GM18907 (cell line): ENCODE results near the gene RIMS1.
"Not testable (repeated sequence)": the region's sequence is repeated elsewhere in the genome, so short reads cannot be mapped to it uniquely, and the experiment has no call there.

Experiments used
- ATAC-seq: cut with Tn5 transposase; IDR thresholded peaks from one replicate; pipeline ENCODE4 v1.9.1; 2021; ENCODE audit warnings: mild to moderate bottlenecking, moderate library complexity; ENCODE audit not compliant: unreplicated experiment

The RIMS1 gene

DNA sequence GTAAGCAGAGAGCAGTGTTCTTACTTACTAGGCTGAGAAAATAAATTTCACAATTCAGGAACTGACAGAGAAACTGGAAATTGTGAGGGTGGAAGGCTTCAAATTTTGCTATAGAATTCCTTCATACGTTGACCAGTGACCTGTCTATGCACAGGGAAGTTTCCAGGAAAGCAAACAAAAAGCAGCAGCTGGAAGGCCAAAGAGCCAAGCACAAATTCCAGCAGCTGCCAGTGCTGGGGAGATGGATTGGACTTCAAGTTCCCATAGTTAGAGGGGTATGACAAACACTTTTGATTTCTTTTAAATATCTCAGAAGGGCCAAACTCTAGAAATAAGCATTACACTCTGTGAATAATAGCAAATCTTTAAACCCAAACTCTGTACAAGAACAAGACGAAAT, 436.4 kb downstream of the RIMS1 start:
- no peak for ATAC-seq

DNA sequence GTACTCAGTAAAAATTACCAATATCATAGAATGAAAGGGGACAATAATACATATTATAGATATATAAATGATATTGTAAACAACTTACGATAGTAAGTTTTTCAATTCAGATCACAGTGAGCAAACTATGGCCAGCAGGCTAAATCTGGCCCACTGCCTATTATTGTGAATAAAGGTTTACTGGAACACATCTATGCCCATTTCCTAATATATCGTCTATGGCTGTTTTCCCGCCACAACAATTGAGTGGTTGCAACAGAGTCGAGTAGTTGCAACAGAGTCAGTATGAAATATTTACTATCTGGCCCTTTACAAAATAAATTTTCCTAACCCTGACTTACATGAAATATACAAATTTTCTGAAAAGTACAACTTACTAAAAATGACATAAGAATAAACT, 438.2 kb downstream of the RIMS1 start:
- no peak for ATAC-seq

DNA sequence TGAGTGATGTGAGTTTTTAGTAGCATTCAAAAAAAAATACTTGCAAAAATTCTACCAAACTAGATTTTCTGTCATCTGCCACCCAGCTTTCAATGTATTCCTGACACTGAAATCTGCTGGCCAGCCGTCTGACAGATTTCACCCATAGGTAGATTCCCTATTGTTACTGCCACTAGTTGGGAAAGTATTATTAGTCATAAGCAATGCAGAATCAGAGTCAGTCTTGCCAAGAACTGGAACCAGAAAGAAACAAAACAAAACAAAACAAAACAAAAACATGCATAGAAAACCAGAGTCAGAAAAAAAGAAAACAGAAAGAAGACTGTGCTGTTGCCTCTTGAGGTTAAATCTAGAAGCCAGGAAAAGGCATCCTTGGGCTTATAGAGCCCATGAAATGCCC, 442.4 kb downstream of the RIMS1 start:
- ATAC-seq, result no peak

DNA sequence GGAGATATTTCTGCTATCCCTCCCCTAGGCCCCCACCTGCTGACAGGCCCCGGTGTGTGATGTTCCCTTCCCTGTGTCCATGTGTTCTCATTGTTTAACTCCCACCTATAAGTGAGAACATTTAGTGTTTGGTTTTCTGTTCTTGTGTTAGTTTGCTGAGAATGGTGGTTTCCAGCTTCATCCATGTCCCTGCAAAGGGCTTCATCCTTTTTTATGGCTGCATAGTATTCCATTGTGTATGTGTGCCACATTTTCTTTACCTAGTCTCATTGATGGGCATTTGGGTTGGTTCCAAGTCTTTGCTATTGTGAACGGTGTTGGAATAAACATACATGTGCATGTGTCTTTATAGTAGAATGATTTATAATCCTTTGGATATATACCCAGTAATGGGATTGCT, 448.9 kb downstream of the RIMS1 start:
- not testable (repeated sequence) for ATAC-seq

DNA sequence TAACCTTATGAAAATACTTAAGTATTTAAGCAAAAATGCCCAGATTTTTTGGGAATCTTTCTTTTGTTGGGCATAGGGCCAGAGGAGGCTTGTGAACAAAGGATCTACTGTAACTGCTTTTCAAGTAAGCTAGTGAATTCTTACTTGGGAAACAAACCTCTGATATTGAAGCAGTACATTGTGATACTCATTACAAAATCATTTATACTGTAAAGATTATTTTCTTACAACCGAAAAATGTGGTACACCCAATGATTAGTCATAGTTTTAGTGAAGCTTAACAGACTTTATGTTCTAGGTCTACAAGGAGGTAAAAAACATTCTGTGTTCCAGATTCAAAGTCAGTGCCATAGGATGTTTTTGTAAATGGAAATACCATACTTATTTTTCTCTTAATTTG, 462.6 kb downstream of the RIMS1 start:
- ATAC-seq, result no peak

DNA sequence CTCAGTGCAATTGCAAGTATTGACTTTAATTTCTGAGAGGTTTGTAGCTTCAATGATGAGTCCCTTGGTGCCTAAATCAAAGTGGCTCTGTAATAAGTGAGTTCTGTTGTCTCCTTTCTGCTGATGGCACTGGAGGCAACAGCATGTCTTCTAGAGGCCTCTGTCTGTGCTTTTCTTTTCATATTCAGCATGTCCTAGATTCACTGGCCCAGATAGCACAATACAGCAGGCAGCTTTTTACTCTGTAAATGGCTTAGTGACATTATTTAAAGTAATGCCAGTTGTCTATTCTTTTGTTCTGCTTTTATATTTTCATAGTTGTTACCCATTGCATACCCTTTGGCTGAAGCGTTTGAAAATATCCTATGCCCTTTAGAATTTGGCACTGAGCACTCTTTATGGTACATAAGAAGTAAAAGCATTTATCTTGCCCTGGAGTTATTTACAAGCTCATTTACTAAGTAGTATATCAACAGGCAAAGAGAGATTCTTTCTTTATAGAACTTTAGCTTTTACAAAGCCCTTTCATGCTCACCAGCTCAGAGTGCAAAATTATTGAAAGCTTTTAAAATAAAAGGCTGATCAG, 464.0 kb downstream of the RIMS1 start:
- no peak for ATAC-seq

DNA sequence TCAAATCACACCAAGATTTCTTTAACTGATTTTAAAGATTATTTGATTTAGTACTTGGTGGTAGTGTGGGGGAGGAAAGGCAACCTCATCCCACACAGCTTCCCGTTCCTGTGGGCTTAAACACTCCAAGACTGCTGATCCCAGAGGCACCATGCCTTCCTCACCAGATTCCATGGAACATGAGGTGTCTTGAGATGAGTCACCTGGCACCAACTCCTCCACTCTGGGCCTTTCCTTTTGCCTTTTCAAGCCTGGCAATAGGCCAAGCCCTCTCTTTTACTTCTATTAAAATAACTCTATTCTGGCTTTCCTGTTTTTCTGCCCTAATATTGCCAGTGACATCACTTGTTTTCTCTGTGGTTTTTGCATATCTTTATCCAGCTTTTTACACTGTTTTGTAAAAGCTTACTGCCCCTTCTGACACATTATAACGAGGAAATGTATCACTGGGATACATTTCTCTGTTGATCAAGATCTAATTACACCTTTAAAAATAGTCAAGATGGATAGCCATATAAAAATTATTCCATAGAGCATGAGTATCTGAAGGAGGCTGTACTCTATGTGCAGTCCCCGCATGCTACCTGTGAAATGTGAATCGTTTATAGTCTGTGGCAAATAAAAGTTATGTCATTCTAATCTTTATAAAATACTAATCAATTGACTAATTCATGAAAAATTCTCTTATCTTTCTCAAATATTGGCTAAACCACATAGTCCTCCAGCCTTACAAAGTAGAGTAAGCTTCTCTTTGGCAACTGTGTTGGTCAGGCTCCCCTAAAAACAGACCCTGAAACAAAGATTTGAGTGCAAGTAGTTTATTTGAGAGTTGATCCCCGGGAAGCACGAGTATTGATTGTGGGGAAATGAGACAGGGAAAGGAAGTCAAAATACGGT, 477.7 kb downstream of the RIMS1 start:
- ATAC-seq, result no peak

DNA sequence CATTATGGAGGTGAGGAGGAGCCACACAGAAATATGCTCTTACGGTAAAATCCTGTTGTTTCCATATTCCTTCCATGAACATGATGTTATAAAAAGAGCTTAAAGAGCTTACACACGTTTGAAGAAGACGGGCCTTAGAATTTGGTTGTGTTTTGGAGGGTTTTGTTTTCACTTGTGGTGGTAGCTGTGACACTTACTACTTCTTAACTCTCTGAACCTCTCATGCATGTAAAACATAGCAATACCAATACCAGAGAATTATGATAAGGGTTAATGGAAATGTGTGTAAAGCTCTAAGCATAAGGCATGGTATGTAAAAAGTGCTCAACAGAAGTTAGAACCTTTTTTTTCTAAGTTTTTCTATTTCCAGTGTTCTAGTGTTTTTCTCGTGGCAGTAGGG, 479.4 kb downstream of the RIMS1 start:
- no peak for ATAC-seq

DNA sequence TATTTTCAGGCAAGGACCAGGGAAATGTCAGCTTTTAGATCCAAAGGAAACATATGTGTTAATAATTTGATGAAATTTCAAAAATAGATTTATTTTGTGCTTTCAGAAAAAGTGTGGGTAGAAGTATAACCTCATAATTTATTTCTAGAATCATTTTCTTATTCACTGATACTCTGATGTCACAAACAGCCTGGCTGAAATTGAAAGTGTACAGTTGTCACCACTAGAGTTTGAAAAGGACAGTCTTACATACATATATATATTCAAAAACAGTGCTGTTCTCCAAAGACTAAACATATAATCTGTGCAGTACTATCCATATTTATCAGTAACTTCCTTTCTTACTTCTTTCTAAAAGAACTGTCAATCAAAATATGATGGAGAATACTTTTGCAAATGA, 481.1 kb downstream of the RIMS1 start:
- ATAC-seq, result no peak

DNA sequence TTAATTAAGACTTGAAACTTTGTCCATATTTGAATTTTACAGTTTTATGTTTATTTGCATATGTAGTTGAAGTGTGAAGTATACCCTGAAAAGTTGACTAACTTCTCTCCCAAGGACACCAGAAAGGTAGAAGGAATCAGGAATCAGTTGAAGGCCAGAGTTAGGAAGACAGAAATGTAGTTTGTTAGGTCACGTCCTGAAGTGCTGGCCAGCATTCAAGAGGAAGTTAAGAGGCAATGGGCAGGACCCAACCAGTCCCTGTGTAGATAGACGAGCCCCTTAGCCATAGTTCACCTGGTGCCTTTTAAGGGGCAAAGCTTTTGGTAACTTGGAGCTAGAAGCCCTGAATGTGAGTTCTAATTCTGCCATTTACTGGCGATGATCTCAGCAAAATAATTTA, 485.1 kb downstream of the RIMS1 start:
- ATAC-seq, result no peak

DNA sequence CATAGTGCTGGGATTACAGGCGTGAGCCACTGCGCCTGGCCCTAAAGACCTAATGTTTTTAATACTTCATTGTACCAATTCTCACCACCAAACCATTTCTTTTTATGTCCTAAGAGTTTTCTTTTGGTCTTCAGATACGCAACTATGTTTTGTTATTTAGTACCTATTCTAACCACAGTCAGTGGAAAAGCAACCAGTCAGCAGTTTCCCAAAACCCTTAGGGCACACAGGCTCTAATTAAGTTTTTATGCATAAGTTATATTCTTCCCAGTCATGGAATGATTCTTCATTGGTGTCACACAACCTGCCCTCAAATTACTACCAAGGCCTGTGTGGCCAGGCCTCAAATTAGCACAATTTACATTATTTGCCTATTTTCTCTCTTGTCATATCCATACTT, 487.8 kb downstream of the RIMS1 start:
- no peak for ATAC-seq

DNA sequence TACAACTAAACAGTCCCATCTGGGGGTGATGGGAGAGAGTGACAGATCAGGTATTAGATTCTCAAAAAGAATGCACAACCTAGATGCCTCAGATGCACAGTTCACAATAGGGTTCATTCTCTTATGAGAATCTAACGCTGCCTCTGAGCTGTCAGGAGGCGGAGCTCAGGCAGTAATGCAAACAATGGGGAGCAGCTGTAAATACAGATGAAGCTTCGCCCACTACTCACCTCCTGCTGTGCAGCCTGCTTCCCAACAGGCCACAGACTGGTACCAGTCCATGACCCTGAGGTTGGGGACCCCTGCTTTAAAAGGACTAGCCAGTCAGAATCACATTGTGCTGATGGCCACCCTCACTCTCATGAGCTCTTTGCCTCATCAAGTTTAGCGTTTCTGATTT, 488.5 kb downstream of the RIMS1 start:
- no peak for ATAC-seq

DNA sequence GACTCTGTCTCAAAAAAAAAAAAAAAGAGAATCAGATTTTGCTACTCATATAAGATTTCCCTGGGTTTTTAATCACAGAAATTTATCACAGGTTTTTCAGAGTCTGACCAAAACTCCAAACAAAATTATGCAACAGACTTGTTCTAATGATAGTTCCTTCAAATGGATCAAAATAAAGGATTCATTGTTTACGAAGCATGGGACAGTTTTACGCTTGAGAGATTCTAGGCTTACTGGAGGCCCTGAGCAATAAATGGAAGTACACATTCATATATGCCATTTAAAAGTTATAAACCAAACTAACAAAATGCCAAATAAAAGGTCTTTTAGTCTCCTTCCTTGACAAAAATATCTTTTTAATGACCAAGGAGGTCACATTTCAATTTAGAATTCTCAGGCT, 490.4 kb downstream of the RIMS1 start:
- no peak for ATAC-seq

DNA sequence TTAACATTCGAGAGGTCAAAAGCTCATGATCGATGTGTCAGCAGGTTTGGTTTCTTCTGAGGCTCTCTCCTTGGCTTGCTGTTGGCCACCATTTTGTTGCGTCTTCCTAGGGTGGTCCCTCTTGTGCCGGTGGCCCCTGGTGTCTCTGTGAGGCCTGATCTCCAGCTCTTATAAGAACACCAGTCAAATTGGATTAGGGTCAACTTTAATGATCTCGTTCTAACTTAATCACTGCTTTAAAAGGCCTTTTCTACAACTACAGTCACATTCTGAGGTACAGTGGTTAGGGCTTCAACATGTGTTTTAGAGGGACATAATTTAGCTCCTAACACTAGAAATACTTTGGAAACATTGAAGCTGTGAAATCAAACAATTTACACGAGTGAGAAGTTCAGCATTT, 494.7 kb downstream of the RIMS1 start:
- ATAC-seq, result no peak

DNA sequence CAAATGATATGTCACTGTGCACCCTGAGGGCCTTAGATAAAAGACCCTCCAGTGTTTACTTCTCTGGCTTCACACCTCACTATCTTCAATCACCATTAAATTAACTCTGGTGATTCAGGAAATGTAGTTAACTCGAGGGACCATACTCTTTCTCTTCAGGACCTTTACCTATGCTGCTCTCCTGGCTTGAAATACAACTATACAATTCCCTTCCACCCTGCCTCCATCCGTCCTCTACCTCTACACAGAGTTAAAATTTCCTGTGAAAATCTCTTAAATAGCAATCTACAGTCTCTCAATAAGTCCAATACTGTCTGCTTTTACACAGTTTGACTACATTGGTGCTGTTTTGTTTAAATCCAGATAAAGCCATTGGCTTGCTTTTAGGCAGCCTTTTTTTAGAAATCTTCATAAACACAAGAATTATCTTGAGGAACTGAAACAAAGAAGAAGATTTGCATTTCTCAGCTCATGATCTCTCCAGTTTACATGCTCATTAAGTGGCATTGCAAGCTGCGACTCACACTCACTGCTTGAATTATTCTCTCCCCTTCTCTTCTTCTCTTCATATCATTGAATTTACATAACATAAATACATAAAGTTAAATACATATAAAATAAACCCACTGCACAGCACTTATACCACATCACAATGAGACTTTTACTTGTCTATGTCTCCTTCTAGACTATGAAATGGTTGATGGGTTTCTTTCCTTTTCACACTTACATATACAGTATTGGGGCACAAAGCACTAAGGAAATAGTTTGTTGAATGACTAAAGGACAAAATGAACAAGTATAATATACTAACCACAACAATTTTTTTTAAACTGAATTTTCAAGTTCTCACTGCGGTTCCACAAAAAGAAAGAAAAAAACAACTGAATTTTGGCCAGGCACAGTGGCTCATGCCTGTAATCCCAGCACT, 496.5 kb downstream of the RIMS1 start:
- ATAC-seq, result peak; percentile 98

DNA sequence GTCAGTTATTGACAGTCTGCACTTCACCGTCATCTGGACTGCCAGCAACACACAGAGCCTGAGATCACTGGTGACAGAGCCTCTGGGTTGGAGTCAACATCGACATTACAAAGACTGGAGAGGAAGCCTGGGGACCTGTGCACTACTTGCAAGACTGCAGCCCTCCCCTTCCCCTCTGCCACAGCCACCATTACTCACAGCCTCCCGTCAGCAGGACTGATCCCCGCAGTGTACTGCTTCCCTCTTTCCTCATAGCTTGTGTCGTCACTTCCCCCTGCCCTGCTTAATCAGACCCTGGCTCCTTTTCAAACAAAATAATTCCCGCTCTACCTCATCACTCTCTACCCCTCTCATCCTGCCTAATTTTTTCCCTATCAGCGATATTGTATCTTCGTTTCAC, 500.0 kb downstream of the RIMS1 start:
- ATAC-seq, result no peak

DNA sequence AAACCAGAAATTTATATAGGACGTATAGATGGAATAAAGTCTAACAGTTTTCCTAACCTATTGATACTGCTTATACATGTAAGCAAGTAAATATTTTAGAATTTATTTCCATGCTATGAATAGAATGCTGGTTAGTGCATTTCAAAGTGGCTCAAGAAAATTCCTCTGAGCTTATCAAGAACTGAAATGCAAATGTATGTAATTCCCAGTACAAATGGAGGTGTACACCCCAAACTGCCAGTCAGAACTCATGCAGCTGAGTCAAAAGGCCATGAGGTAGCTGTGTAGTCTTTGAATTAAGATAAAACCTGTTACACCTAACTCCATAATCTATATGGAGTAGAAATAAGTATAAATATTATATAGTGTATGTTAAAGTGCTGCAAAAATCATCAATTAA, 503.3 kb downstream of the RIMS1 start:
- ATAC-seq, result no peak

DNA sequence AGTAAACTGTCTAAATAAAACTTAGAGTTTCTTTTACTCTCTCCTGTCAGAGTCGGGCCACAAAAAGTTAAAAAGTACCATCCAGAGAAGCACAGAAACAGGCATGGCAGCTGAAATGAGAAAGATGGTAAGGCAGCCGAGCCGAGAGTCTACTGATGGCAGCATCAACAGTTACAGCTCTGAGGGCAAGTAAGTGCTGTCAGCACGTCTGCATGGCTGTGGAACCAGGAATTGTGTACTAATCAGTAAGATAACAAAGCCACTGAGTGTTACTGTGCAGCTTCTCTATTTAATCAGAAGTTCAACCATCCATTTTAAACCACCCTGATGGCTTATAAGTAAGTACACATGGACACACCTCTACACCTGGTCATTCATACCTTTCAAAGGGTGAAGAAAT, 504.2 kb downstream of the RIMS1 start:
- no peak for ATAC-seq

DNA sequence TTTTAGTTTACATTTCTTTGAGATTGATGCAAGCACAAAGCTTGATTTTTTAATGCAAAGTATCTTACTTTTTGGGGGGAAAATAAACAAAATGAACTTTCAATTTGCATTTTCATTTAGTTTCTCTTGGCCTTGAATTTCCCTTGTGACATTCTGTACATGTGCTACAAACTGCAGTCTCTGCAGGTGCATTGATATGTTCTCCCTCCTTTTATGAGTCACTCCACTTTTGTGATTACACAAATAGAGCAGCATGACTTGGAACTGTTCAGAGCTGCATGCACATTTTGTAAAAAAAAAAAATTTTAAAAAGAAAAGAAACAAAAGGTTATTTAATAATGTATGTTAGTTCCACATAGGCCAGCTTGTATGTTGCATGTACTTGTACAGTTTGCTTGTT, 515.5 kb downstream of the RIMS1 start:
- no peak for ATAC-seq

DNA sequence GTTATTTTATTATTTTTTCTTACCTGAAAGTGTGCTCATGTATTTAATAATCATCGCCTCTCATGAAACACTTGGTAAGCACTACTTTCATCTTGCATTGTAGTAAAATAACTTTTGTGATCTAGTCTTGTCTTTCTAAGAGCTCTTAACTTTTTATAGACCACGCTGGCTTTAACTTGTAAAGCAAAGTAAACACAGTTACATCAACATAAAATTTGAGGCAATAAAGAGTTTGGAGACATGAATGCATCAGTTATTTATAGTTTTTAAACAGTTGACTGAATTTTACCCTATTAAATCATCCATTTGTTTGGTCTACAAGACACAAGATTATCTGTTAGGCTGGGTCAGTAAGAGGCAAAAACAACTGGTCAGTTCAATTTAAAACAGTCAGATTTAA, 517.1 kb downstream of the RIMS1 start:
- no peak for ATAC-seq

DNA sequence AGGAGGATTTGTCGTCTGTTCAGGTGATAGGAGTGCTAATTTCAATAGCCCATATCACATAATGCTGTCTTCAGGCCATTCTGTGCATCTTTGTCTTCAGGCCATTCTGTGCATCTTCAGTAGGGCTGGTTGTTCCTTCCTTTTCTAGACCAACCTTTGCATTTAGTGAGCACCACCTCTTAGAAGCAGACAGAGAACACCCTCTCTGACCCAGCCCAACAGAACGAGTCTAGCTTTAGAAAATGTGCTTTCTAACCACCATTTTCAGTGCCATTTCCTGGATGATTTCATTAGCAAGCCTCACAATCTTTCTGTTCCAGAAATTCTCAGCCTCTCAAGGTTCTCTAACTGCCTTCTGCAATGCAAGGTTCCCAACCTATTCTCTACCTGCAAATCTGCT, 520.2 kb downstream of the RIMS1 start:
- peak; percentile 65 for ATAC-seq

DNA sequence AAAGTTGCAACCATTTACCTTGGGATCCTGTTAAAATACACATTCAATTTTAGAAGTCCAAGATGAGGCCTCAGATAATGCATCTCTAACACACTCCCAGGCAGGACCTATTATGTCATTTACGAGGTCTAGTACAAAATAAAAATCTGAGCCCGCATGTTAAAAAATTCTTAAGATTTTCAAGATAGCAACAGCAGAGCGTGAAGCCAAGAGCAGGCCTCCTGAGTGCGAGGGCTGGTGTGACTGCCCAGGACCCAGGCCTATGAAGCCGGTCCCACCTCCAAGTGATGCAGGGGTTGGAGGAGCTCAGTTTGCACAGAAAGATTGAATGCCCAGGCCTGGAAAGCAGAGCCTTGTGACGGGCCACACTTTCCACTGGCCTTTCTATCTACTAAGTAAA, 524.4 kb downstream of the RIMS1 start:
- ATAC-seq, result no peak
